HG02610 (cell line): ENCODE results near the gene ANGPTL2.

Experiments
- ATAC-seq: cut with Tn5 transposase; IDR thresholded peaks from one replicate; pipeline ENCODE4 v1.9.1; 2021; ENCODE audit warnings: mild to moderate bottlenecking, moderate library complexity; ENCODE audit not compliant: unreplicated experiment

ANGPTL2 gene

GRCh38 chr9:127137640-127138360, 15.4 kb upstream of the ANGPTL2 start:
- no peak for ATAC-seq

GRCh38 chr9:127136880-127137639, 14.6 kb upstream of the ANGPTL2 start:
- no peak for ATAC-seq

GRCh38 chr9:127136081-127136879, 13.8 kb upstream of the ANGPTL2 start:
- no peak for ATAC-seq

DNA sequence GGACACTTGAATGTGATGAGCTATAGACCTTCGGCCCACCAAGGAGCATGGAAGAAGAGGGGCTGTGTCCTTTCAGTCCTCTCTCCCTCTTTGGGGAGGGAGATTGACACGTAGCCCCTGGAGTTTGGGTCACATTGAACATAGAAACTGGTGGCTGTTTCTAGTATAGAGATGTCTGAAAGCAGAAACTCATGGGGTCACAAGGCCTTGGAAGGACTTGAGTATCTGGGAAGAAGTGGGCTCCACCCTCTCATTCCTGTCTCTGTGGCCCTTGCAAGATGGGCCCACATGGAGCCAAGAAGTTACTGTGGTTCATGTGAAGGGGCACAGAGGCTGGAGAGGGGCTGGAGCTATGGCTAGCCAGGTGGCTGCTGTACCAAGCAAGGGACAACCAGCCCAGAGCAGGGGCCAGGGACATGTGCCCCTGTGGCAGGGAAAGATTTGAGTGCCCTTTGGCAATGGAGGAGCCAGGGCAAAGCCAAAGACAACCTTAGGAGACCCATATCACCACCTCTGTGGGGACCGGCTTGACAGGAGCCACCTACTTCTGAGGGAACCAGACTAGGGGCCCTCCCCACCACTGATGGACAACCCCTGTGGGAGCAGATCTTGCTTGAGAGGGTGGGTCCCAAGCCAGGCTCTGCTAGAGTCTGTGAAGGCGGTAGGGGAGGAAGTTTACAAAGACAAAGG, 12.8 kb upstream of the ANGPTL2 start:
- ATAC-seq: no peak

GRCh38 chr9:127133739-127134167, 11.3 kb upstream of the ANGPTL2 start:
- no peak for ATAC-seq

- no peak for ATAC-seq
These were observed 10.6 kb upstream of the ANGPTL2 start for GRCh38 chr9:127132921-127133647.

DNA sequence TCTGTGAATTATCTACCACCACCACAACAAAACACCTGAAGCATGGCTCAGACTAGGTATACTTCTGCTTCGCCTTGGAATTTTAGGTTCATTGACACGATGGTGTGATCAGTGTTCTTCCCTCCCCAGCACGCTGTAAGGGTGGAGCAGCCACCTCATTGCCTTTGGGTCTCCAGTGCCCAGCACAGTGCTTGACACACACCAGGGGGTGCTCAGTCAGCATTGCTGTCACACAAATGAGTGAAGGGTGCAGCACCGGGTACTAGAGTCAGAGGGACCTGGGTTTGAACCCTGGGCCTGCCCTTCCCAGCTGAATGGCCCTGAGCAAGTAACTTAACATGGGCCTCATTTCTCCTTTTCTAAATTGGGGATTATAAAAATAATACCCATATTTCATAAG, 9.9 kb upstream of the ANGPTL2 start:
- no peak for ATAC-seq

DNA sequence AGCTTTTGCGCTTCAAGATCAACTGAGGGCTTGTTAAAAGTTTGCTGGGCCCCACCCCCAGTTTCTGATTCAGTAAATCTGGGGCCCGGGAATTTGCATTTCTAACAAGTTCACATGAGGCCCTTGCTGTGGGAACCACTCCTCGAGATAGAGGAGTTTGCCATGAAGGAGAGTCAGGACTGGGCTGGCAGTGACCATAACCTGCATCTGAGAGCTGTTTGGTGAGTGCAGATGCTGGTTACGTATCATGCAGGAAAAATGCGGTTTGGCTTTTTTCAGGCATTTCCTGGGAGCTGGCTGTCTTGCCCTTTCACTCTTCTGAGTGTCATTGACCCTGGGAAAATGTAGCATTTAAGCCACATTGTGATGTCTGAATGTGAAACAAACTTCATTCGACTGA, 9.4 kb upstream of the ANGPTL2 start:
- no peak for ATAC-seq

DNA sequence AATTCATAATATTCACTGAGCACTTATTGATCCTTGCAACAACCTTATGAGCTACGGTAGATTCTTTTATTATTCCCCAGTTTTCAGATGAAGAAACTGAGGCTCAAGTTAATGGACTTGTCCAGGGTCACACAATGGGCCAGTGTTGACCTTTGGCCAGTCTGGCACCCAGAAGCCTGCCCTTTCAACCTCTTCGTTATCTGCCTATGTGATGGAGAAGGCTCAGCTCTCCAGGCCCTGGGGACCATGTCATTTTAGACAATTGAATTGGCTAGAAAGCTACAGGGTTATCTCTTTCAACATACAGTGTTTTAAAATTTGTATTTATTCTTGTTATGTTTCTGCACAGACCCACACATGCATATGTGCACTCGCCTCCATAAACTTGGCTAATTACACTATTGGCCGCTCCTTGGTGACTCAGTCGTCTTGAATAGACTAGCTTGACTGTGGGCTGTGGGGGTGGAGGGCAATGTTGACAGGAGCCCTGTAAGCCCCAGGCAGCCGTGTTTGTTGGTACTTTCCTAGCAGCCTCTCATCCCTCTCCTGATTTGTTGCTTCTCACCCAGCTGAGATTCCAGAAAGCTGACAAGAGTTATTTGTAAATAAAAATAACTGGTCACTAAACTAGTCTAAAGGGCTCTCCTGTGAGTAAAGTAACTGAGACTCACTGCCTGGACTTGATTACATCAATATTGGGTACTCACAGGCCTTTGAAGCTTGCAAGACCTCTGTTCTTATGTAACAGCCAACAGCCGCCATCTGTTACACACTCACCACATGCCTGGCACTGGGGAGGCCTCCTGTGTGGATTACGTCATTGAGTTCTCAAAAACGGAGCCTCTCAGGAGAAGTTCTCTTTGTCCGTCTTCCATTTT, 8.5 kb upstream of the ANGPTL2 start:
- ATAC-seq: no peak

DNA sequence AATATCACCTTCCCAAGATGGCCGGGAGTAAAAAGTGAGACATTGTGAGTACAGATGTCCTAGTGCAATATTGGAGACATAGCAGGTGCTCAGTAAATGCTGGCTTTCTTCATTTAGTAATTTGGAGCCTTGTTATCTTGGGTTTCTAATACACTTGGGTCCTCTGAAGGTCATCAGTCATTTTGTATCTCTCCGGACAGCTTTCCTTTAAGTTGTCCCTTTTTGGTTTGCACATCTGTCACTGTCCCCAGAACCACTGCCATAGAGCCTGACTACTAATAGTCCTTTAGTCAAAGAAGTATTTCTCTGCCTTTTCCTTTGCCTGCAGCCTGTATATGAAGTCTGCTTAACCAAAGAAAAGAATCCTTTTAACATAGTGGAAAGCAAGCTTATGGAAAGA, 7.8 kb upstream of the ANGPTL2 start:
- no peak for ATAC-seq

GRCh38 chr9:127129718-127130085, 7.3 kb upstream of the ANGPTL2 start:
- ATAC-seq: no peak

DNA sequence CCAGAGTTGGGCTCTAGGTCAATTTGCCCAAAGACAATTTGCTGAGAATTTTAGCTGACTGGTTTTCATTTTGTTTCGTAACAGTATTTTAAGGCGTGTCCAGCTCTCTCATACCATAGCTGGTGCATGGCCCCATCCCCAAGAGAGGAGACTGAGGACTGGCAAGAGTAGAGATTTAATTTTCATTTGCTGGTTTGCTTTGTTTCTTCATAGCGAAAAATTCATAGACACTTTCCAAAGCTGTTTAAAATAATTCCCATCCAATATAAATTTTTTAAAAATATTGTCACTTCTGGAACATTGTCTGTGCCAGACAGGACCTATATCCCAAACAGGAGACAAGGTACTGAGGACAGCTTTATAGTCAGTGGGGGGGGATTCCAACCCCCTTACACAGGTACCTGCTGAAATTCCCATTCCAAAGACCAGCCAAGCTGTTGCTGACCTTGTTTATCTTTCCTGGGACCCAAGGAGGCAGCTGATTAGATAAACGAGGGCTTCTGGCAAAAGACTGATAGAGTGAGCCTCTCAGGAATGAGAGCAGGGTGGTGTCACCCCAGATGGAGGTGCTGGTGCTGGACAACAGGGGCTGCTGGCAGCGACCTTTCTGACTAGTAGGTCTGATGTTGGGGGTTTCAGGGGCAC, 6.8 kb upstream of the ANGPTL2 start:
- no peak for ATAC-seq

DNA sequence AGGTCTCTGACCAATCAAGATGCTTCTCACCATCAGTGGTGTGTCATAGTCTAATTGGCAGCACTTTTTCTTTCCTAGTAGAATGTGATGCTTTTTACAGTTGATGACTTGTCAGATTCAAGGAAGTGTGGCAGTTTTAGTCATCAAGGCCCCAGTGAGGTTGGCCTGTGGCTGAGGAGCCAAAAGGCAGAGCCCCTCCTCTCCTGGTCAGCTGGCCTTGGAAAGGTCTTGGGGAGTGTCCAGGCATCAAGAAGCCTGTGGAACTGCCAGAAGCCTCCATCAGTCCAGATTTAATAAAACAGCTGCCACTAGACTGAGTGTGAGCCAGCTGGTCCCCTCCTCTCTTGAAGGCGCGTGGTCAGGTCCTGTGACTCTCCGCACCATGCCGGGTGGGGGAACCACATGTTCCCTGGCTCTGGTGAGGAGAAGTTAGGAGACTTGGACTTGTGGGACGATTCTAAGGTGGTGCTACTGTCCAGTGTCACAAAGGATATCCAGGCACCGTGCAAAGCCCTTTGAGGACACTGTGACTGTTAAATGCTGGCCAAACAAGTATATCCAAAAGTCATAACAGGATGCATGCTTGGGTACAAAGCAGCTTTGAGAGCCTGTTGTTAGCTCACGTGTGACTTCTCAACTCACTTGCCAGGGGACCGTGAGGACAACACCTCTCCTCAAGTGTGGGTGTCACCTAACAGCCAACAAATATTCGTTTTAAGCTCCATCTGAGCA, 6.1 kb upstream of the ANGPTL2 start:
- no peak for ATAC-seq

DNA sequence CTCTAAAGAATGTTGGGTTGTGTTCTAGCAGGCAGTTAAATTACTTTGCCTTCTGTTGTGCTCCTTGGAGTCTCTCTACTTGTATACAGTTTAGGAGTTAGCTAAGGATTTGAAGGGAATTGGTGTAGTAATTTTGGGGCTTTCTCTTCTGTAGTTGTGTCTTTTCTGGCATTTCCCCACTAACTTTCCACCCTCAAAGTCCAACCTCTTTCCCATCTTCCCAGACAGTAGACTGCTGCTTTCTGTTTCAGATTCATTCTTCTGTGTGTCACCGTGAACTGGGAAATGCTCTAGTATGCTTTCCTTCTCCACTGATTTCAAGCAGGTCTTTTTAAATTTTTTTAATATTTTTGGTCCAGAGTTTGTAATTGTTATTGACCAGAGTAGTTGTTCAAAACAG, 4.5 kb upstream of the ANGPTL2 start:
- ATAC-seq: no peak

DNA sequence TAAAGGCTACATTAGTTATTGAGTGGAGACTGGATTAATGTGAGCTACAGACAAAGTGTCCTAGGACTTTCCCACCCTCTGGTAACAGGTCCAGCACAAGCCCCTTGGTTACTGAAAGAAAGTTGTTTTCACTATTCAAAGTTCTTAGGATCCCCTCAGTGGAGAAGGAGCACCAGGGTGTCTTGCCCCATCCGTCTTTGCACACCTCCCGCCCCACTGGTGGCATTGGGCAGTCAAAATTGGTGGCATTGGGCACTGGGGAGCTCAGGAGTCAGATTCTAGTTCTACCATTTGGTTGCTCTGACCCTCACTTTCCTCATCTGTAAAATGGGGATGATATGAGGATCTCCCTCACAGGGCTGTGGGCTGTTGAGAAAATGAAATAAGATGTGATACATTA, 2.4 kb upstream of the ANGPTL2 start:
- ATAC-seq: no peak

- no peak for ATAC-seq
These were observed 1.7 kb upstream of the ANGPTL2 start for GRCh38 chr9:127124111-127124531.

- ATAC-seq: no peak
These were observed 842 bp upstream of the ANGPTL2 start for GRCh38 chr9:127123064-127123890.
